ENCODE data around the gene ZXDA.

- TF ChIP-seq HOXA7 (CRISPR knock-in tag; IDR thresholded peaks at IDR 0.05; ENCODE audit: borderline replicate concordance) (no peak), ZNF629 (tag by site-specific recombination; IDR thresholded peaks at IDR 0.05) (no peak), ATF2 (tag by site-specific recombination; IDR thresholded peaks at IDR 0.05; ENCODE audit: low read depth) (no peak), ZNF549 (tag by site-specific recombination; IDR thresholded peaks at IDR 0.05) (no peak), KLF10 (tag by site-specific recombination; IDR thresholded peaks at IDR 0.05) (no peak), ZNF341 (tag by site-specific recombination; IDR thresholded peaks at IDR 0.05; ENCODE audit: low read depth) (no peak), ZNF416 (tag by site-specific recombination; IDR thresholded peaks at IDR 0.05) (no peak), CTCF (tag by site-specific recombination; IDR thresholded peaks at IDR 0.05) (no peak), ZNF473 (tag by site-specific recombination; IDR thresholded peaks at IDR 0.05) (no peak), ZNF311 (tag by site-specific recombination; IDR thresholded peaks at IDR 0.05; ENCODE audit: borderline replicate concordance) (no peak), ZNF501 (tag by site-specific recombination; IDR thresholded peaks at IDR 0.05) (no peak), ZNF830 (tag by site-specific recombination; IDR thresholded peaks at IDR 0.05; ENCODE audit: low read depth) (no peak)
Observed at GRCh38 chrX:57918750-57919436, 8.6 kb upstream of the ZXDA start.

All from HEK293 (cell line).